Mammary epithelial cell (primary cell): ENCODE measurements around the gene NTM.

Source experiments
- CTCF ChIP-seq, 2 donors: IDR thresholded peaks in 1 of 2; conservative IDR thresholded peaks in 1 of 2; 2 replicates each; pipeline ENCODE4 v1.5.1; 2011 to 2012; ENCODE audit warnings: inconsistent platforms in 2 of 2, low read length in 2 of 2, mild to moderate bottlenecking in 2 of 2, control low read depth in 1 of 2, low read depth in 1 of 2; ENCODE audit not compliant: insufficient read depth in 1 of 2; ENCODE audit errors: extremely low read depth in 1 of 2
- EZH2 ChIP-seq: IDR thresholded peaks from 2 replicates; pipeline ENCODE4 v1.6.1; 2012; ENCODE audit warnings: low read length, inconsistent platforms, borderline replicate concordance

GRCh38 chr11:131612533-131612932 is 242.1 kb downstream of the NTM start:
- no peak for TF ChIP-seq CTCF (conservative IDR thresholded peaks at IDR 0.05 in 1 of 2, IDR thresholded peaks at IDR 0.05 in 1 of 2; ENCODE audit: extremely low read depth in 1 of 2, insufficient read depth in 1 of 2, low read depth in 1 of 2, low read length in 2 of 2)
- no peak for TF ChIP-seq EZH2
